ENCODE measurements around the gene COMMD9.

DNA sequence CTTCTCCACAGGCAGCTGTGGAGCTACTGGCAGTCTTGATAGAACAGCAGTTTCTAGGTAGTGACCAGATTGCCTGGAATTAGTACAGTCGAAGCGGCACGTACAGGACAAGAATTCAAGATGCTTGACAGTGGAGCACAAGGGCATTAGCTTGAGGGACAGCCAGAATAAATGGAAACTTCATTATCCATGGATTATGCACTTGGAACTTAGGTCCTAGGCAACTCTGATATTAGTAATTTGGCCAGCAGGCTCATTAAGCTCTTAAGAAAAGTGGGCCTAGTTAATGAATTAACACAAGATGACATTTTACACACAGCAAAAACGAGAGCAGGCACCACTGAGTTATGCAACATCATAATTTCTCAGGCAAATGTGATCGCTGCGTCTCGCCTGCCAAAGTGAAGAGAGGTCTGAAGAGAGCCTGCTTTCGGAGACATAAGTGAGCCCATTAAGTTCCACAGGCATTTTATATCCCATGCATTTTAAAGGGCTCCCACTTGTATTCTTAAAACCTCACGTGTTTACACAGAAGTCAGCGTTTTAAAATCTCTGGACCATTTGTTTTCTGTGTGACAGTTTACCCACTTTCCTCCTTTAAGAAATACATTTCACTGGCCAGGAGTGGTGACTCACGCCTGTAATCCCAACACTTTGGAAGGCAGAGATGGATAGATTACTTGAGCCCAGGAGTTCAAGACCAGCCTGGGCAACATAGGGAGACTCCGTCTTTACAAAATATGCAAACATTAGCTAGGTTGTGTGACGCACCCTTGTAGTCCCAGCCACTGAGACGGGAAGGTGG lies 66.2 kb downstream of the COMMD9 start:
- no peak for TF ChIP-seq EZH2phosphoT487 (IDR thresholded peaks at IDR 0.05; ENCODE audit: low read depth, severe bottlenecking, unreplicated experiment)
- TF ChIP-seq, protein P1, sequence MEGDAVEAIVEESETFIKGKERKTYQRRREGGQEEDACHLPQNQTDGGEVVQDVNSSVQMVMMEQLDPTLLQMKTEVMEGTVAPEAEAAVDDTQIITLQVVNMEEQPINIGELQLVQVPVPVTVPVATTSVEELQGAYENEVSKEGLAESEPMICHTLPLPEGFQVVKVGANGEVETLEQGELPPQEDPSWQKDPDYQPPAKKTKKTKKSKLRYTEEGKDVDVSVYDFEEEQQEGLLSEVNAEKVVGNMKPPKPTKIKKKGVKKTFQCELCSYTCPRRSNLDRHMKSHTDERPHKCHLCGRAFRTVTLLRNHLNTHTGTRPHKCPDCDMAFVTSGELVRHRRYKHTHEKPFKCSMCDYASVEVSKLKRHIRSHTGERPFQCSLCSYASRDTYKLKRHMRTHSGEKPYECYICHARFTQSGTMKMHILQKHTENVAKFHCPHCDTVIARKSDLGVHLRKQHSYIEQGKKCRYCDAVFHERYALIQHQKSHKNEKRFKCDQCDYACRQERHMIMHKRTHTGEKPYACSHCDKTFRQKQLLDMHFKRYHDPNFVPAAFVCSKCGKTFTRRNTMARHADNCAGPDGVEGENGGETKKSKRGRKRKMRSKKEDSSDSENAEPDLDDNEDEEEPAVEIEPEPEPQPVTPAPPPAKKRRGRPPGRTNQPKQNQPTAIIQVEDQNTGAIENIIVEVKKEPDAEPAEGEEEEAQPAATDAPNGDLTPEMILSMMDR (IDR thresholded peaks at IDR 0.05; ENCODE audit: poor library complexity) = no peak
- no peak for TF ChIP-seq EZH2 (IDR thresholded peaks at IDR 0.05; ENCODE audit: borderline replicate concordance)

All from hepatocyte (in vitro differentiated cells).